ENCODE results near the gene WRAP53.
"Not testable (repeated sequence)": the region's sequence is repeated elsewhere in the genome, so short reads cannot be mapped to it uniquely, and the experiment has no call there.

The WRAP53 gene

GRCh38 chr17:7687908-7688807 lies at the start of gene WRAP53:
WRAP53 (plus strand) TSS chr17:7688477; CDS start chr17:7688649, 172 bp downstream.
- peak; percentile 95 for DNase-seq

GRCh38 chr17:7640783-7641182 lies 47.5 kb upstream of the WRAP53 start:
- DNase-seq = no peak

GRCh38 chr17:7641635-7642034 lies 46.6 kb upstream of the WRAP53 start:
- not testable (repeated sequence) for DNase-seq

- DNase-seq = peak; percentile 65
Measured at GRCh38 chr17:7644775-7645174, 43.5 kb upstream of the WRAP53 start.

GRCh38 chr17:7646457-7646856 lies 41.8 kb upstream of the WRAP53 start:
- DNase-seq = no peak

GRCh38 chr17:7647018-7647417 lies 41.3 kb upstream of the WRAP53 start:
- DNase-seq = no peak

GRCh38 chr17:7650509-7651096 lies 37.7 kb upstream of the WRAP53 start, which contains the start of gene ATP1B2:
ATP1B2 (plus strand) TSS chr17:7650926; CDS start chr17:7651519, 593 bp downstream.
- DNase-seq = peak; percentile 77

- no peak for DNase-seq
Measured at GRCh38 chr17:7651097-7651664, 37.1 kb upstream of the WRAP53 start.

- no peak for DNase-seq
Measured at GRCh38 chr17:7651665-7652387, 36.5 kb upstream of the WRAP53 start.

GRCh38 chr17:7652388-7653356 lies 35.6 kb upstream of the WRAP53 start:
- no peak for DNase-seq

- no peak for DNase-seq
Measured at GRCh38 chr17:7654832-7655540, 33.3 kb upstream of the WRAP53 start.

GRCh38 chr17:7655541-7655840 lies 32.8 kb upstream of the WRAP53 start:
- DNase-seq = no peak

GRCh38 chr17:7656958-7657609 lies 31.2 kb upstream of the WRAP53 start:
- DNase-seq = no peak

GRCh38 chr17:7667656-7668406 lies 20.4 kb upstream of the WRAP53 start:
- DNase-seq = no peak

- DNase-seq = no peak
Measured at GRCh38 chr17:7668482-7668881, 19.8 kb upstream of the WRAP53 start.

- peak; percentile 24 for DNase-seq
Measured at GRCh38 chr17:7673239-7673638, 15.0 kb upstream of the WRAP53 start.

- no peak for DNase-seq
Measured at GRCh38 chr17:7674934-7675333, 13.3 kb upstream of the WRAP53 start.

- DNase-seq = no peak
Measured at GRCh38 chr17:7676533-7676932, 11.7 kb upstream of the WRAP53 start.

GRCh38 chr17:7677388-7678067 lies 10.7 kb upstream of the WRAP53 start:
- DNase-seq = no peak

Measured in CD4-positive, alpha-beta T cell treated with Interferon gamma for 1 hour (primary cell).